ENCODE data around the gene IL1RAPL2.

DNA sequence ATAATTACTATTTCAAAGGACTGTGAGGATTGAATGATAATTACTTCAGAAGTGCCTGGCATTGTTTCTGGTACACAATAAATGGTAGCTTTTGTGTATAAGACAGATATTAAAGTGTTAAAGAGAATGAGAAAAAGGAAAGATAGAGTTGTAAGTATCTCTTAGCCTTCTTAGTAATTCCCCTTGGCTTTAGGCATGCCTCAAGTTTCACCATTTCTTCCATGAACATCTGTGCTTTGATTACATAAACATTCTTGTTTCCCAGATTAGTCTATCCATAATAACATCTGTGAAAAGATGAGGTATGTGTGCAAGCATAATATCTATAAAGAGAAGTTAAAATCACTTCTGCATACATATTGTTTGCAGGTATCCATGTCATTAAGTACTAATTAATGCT, 885.4 kb downstream of the IL1RAPL2 start:
- TF ChIP-seq, protein P1, sequence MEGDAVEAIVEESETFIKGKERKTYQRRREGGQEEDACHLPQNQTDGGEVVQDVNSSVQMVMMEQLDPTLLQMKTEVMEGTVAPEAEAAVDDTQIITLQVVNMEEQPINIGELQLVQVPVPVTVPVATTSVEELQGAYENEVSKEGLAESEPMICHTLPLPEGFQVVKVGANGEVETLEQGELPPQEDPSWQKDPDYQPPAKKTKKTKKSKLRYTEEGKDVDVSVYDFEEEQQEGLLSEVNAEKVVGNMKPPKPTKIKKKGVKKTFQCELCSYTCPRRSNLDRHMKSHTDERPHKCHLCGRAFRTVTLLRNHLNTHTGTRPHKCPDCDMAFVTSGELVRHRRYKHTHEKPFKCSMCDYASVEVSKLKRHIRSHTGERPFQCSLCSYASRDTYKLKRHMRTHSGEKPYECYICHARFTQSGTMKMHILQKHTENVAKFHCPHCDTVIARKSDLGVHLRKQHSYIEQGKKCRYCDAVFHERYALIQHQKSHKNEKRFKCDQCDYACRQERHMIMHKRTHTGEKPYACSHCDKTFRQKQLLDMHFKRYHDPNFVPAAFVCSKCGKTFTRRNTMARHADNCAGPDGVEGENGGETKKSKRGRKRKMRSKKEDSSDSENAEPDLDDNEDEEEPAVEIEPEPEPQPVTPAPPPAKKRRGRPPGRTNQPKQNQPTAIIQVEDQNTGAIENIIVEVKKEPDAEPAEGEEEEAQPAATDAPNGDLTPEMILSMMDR (IDR thresholded peaks at IDR 0.05) = no peak
- TF ChIP-seq EP300 (IDR thresholded peaks at IDR 0.05) = no peak

All from esophagus muscularis mucosa (tissue), 3 donors.